ENCODE data around the gene NT5DC3. TPM values are rescaled to one million over a fixed set of nuclear protein-coding genes. Genes with fewer than 3 reads are reported as not detected.

The NT5DC3 gene
- total and polyA plus RNA-seq, 9 of the 15 experiments (the other 6 are each of a cell fraction or from before 2014, with no cell fraction given) = 6.3 to 33.5 (median 24.5) TPM

DNA sequence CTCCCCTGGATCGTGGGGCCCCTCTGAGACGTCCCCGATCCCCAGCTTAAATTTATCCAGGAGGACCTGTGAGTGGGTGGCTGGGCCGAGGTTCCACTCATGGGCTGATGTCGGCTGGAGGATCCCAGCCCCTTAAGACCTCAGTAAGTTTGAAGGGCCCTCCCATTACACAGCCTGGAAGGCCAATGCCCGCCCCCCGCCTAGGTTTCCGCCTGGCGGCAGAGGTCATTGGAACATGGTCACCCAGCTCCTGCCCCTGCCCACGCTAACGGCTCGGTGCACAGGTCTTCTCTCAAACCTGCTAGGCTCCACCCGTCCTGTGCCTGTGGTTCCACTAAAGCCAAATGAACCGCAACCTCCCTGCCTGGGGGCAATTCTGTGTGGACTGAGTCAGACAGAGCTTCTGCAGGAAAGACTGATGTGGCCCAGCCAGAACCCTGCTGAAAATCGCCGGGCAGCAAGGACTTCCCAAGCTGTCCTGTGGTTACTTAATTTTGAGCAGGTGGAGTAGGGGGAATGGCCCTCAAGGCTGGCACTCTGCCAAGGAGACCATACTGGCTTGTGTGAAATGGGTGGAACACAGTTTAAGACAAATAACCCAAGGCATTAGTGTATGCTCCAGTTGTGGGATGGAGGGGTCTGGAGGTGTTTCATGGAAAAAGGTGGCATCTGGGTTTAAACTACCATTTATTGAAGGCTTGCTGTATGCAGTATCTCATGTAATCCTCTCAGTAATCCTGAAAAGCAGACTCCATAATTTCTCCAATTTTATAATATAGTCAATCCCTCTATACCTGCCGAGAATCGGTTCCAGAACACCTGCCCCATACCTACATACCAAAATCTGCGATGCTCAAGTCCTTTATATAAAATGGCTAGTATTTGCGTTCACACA, 903 bp upstream of the NT5DC3 start (continued):
- TF ChIP-seq, protein P1, sequence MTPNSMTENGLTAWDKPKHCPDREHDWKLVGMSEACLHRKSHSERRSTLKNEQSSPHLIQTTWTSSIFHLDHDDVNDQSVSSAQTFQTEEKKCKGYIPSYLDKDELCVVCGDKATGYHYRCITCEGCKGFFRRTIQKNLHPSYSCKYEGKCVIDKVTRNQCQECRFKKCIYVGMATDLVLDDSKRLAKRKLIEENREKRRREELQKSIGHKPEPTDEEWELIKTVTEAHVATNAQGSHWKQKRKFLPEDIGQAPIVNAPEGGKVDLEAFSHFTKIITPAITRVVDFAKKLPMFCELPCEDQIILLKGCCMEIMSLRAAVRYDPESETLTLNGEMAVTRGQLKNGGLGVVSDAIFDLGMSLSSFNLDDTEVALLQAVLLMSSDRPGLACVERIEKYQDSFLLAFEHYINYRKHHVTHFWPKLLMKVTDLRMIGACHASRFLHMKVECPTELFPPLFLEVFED (CRISPR knock-in tag; conservative IDR thresholded peaks at IDR 0.05) = no peak
- TF ChIP-seq ZNF707 (CRISPR knock-in tag; conservative IDR thresholded peaks at IDR 0.05) (no peak), MAFG (tag; conservative IDR thresholded peaks at IDR 0.05) (no peak), NCOA1 (IDR thresholded peaks at IDR 0.05; ENCODE audit: low read depth) (no peak), RFX1 (IDR thresholded peaks at IDR 0.05) (no peak), CBFA2T2 (conservative IDR thresholded peaks at IDR 0.05) (no peak), MCM3 (IDR thresholded peaks at IDR 0.05) (no peak), TSC22D4 (tag; IDR thresholded peaks at IDR 0.05) (no peak), HCFC1 (IDR thresholded peaks at IDR 0.05; ENCODE audit: low read depth, low read length) (no peak), HNRNPL (IDR thresholded peaks at IDR 0.05; ENCODE audit: low read depth, low read length) (no peak), BRD9 (IDR thresholded peaks at IDR 0.05; ENCODE audit: low read depth, partially characterized antibody) (no peak), POU5F1 (IDR thresholded peaks at IDR 0.05; ENCODE audit: borderline replicate concordance, low read depth, low read length, partially characterized antibody) (no peak), CBX5 (IDR thresholded peaks at IDR 0.05; ENCODE audit: borderline replicate concordance, low read depth) (no peak), BRCA1 (IDR thresholded peaks at IDR 0.05) (no peak), BRCA1 (CRISPR knock-in tag; IDR thresholded peaks at IDR 0.05) (no peak), EP300 (IDR thresholded peaks at IDR 0.05; ENCODE audit: low read length) (no peak), NFRKB (IDR thresholded peaks at IDR 0.05; ENCODE audit: low read depth) (peak; percentile 72; the same call in 1 of the 2 replicates), NFATC3 (IDR thresholded peaks at IDR 0.05) (no peak)
- TF ChIP-seq, protein P2, sequence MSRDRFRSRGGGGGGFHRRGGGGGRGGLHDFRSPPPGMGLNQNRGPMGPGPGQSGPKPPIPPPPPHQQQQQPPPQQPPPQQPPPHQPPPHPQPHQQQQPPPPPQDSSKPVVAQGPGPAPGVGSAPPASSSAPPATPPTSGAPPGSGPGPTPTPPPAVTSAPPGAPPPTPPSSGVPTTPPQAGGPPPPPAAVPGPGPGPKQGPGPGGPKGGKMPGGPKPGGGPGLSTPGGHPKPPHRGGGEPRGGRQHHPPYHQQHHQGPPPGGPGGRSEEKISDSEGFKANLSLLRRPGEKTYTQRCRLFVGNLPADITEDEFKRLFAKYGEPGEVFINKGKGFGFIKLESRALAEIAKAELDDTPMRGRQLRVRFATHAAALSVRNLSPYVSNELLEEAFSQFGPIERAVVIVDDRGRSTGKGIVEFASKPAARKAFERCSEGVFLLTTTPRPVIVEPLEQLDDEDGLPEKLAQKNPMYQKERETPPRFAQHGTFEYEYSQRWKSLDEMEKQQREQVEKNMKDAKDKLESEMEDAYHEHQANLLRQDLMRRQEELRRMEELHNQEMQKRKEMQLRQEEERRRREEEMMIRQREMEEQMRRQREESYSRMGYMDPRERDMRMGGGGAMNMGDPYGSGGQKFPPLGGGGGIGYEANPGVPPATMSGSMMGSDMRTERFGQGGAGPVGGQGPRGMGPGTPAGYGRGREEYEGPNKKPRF (IDR thresholded peaks at IDR 0.05; ENCODE audit: low read depth, low read length) = no peak
- TF ChIP-seq, protein P3, sequence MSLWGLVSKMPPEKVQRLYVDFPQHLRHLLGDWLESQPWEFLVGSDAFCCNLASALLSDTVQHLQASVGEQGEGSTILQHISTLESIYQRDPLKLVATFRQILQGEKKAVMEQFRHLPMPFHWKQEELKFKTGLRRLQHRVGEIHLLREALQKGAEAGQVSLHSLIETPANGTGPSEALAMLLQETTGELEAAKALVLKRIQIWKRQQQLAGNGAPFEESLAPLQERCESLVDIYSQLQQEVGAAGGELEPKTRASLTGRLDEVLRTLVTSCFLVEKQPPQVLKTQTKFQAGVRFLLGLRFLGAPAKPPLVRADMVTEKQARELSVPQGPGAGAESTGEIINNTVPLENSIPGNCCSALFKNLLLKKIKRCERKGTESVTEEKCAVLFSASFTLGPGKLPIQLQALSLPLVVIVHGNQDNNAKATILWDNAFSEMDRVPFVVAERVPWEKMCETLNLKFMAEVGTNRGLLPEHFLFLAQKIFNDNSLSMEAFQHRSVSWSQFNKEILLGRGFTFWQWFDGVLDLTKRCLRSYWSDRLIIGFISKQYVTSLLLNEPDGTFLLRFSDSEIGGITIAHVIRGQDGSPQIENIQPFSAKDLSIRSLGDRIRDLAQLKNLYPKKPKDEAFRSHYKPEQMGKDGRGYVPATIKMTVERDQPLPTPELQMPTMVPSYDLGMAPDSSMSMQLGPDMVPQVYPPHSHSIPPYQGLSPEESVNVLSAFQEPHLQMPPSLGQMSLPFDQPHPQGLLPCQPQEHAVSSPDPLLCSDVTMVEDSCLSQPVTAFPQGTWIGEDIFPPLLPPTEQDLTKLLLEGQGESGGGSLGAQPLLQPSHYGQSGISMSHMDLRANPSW (CRISPR knock-in tag; IDR thresholded peaks at IDR 0.05) = 0 out of 2 replicates have a peak, but pooled peaks have one; percentile 54
- TF ChIP-seq, protein P4, sequence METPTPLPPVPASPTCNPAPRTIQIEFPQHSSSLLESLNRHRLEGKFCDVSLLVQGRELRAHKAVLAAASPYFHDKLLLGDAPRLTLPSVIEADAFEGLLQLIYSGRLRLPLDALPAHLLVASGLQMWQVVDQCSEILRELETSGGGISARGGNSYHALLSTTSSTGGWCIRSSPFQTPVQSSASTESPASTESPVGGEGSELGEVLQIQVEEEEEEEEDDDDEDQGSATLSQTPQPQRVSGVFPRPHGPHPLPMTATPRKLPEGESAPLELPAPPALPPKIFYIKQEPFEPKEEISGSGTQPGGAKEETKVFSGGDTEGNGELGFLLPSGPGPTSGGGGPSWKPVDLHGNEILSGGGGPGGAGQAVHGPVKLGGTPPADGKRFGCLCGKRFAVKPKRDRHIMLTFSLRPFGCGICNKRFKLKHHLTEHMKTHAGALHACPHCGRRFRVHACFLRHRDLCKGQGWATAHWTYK (CRISPR knock-in tag; IDR thresholded peaks at IDR 0.05) = no peak
- TF ChIP-seq, protein P5, sequence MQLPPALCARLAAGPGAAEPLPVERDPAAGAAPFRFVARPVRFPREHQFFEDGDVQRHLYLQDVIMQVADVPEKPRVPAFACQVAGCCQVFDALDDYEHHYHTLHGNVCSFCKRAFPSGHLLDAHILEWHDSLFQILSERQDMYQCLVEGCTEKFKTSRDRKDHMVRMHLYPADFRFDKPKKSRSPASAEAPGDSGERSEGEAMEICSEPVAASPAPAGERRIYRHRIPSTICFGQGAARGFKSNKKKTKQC (CRISPR knock-in tag; IDR thresholded peaks at IDR 0.05) = no peak
